ENCODE data around the gene NAALADL2. TPM values are rescaled to one million over a fixed set of nuclear protein-coding genes. Genes with fewer than 3 reads are reported as not detected.

NAALADL2 gene
- total and polyA plus RNA-seq, 2 of the 8 experiments (the other 6 are each of a cell fraction or from before 2014, with no cell fraction given): 0.12 to 0.22 TPM

DNA sequence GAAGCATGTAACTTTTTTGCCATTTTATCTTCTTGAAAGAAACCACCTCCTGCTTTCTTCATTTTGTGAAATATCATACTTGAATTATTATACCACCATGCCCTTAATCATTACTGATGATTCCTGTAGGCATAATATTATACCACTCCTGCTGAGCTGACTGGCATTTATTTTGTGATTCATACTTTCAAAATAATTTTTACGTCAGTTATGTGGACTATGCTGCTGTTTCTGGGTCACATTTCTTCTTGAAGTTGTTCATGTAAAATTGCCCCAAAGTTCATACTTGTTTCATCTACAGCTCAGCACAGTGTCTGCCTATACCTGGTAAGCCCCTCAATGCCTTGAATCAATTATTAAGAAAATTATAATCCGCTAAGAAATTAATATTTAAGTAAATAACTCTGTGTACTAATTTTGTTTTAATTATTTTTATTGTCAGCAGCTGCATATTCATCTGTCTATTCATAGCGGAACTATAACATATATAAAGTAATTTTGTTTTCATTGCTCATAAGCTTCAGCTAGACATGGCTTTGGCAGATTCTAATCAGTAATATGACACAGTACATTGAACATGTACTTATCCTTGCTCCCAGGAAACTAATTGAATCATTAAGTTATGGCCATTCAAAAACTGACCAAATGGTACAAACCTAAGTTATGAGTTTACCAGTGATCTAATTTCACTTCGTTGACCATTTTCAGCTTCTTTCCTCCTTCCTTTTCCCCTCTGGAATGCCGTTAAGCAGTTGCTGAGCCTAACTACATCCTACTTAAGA is 160.0 kb downstream of the NAALADL2 start:
- Histone ChIP-seq H2BK12ac (ENCODE audit: low read depth, low read length) (no peak overlapping the region), H3K9me3 (ENCODE audit: insufficient read depth in 2 of 2, low read depth in 1 of 2, low read length in 1 of 2) (no peaks in the 10 kb centered on the region), H3K79me2 (ENCODE audit: control insufficient read depth in 1 of 2, insufficient read depth in 2 of 2, low read length in 2 of 2) (no peaks in the 10 kb centered on the region), H3K27ac (ENCODE audit: low read depth, low read length) (no peak overlapping the region), H3K4ac (replicated peaks; ENCODE audit: insufficient read length, low read depth, low read length) (no peak overlapping the region), H3K23ac (ENCODE audit: insufficient read length) (no peak overlapping the region), H4K91ac (replicated peaks; ENCODE audit: insufficient read length, low read length) (no peak overlapping the region), H3K18ac (ENCODE audit: extremely low read depth, low read length) (no peak overlapping the region), H2BK15ac (ENCODE audit: low read length) (no peak overlapping the region), H2BK120ac (replicated peaks; ENCODE audit: low read depth, low read length) (no peak overlapping the region), H2AK5ac (ENCODE audit: low read depth, low read length) (no peak overlapping the region), H3K14ac (ENCODE audit: insufficient read length) (no peak overlapping the region), H2BK5ac (ENCODE audit: low read depth, low read length) (no peak overlapping the region), H3K79me1 (ENCODE audit: low read depth, low read length) (no peaks in the 10 kb centered on the region), H4K20me1 (replicated peaks in 1 of 2; ENCODE audit: control insufficient read depth in 1 of 2, insufficient read depth in 2 of 2, low read length in 2 of 2) (no peaks in the 10 kb centered on the region), H3K56ac (replicated peaks; ENCODE audit: insufficient read length, low read depth, low read length) (no peak overlapping the region), H4K5ac (ENCODE audit: insufficient read length, low read depth, low read length) (no peak overlapping the region), H3K9ac (replicated peaks in 1 of 4; ENCODE audit: extremely low read depth in 1 of 4, low read depth in 3 of 4, low read length in 3 of 4) (no peak overlapping the region), H2AFZ (ENCODE audit: low read length) (no peak overlapping the region), H3K4me3 (ENCODE audit: extremely low read depth in 1 of 4, insufficient read depth in 2 of 4, low read depth in 3 of 4, low read length in 4 of 4) (no peak overlapping the region), H3K27me3 (replicated peaks in 1 of 4; ENCODE audit: control insufficient read depth in 3 of 4, extremely low read depth in 1 of 4, insufficient read depth in 3 of 4, low read length in 3 of 4) (no peaks in the 10 kb centered on the region), H3K36me3 (ENCODE audit: control insufficient read depth in 2 of 4, insufficient read depth in 4 of 4, low read length in 3 of 4) (no peaks in the 10 kb centered on the region), H3K4me2 (ENCODE audit: insufficient read depth in 1 of 2, low read depth in 2 of 2, low read length in 2 of 2) (no peak overlapping the region), H4K8ac (ENCODE audit: extremely low read depth, insufficient read depth, low read length) (no peak overlapping the region), H3K23me2 (ENCODE audit: low read depth, low read length) (no peaks in the 10 kb centered on the region), H2BK20ac (ENCODE audit: low read length) (no peak overlapping the region), H3K4me1 (replicated peaks in 1 of 4; ENCODE audit: control insufficient read depth in 3 of 4, insufficient read depth in 4 of 4, low read length in 3 of 4) (peaks cover 0 to 2% (median 0%) of the 10 kb centered on the region in 4 experiments; a peak in 2 of 7 replicates)
- FAIRE-seq (no peak), DNase-seq (ENCODE audit: low read depth in 1 of 2, low spot score in 2 of 2) (no peak)
- ChIA-PET POLR2A (ENCODE audit: partially characterized antibody) (no interaction called here), CTCF (ENCODE audit: partially characterized antibody) (interaction anchor here (0.9 kb wide), 1 partner anchor 9 kb away, joined by 3 read pairs; no protein-coding TSS in a partner anchor)
- TF ChIP-seq NRF1 (IDR thresholded peaks at IDR 0.05; ENCODE audit: low read depth, low read length) (no peak), FOSL1 (IDR thresholded peaks at IDR 0.05; ENCODE audit: insufficient read depth, low read depth, low read length) (no peak), SIRT6 (IDR thresholded peaks at IDR 0.05; ENCODE audit: low read length) (no peak), CBX5 (IDR thresholded peaks at IDR 0.05; ENCODE audit: low read depth, low read length) (no peak)
- WGBS, 2 experiments (ENCODE audit: extremely low coverage in 1 of 2, insufficient coverage in 1 of 2, insufficient read length in 1 of 2, insufficient replicate concordance in 2 of 2, low coverage in 1 of 2, low lambda C conversion rate in 2 of 2, missing lambda C conversion rate in 1 of 2): 83% methylated on average over 5 of the region's 5 CpGs; no CpG with 5 or more reads in 1 of the 2 experiments
